H9 (cell line): Measurements from ENCODE around the gene ACTC1. TPM values are rescaled to one million over a fixed set of nuclear protein-coding genes. Genes with fewer than 3 reads are reported as not detected.

Experiments used
- DNase-seq: peaks from one replicate; pipeline ENCODE4 v3.0.0-alpha.2; 2017
- H2AFZ ChIP-seq: one replicate; pipeline ENCODE4 v1.6.1; 2013; ENCODE audit warnings: mild to moderate bottlenecking, low read length, control low read depth, moderate library complexity
- H2AK5ac ChIP-seq: 2 replicates; pipeline ENCODE4 v1.6.1; 2013; ENCODE audit warnings: low read length, control low read depth, mixed read lengths; ENCODE audit not compliant: insufficient read length
- H2BK120ac ChIP-seq: one replicate; pipeline ENCODE4 v1.6.1; 2013; ENCODE audit warnings: low read depth, mild to moderate bottlenecking, low read length, control low read depth, inconsistent platforms; ENCODE audit not compliant: poor library complexity, severe bottlenecking
- H2BK12ac ChIP-seq: 2 replicates; pipeline ENCODE4 v1.6.1; 2013; ENCODE audit warnings: low read length, control low read depth, mixed read lengths, low read depth; ENCODE audit not compliant: insufficient read length
- H2BK15ac ChIP-seq: 2 replicates; pipeline ENCODE4 v1.6.1; 2013; ENCODE audit warnings: low read depth, low read length, control low read depth
- H2BK20ac ChIP-seq: one replicate; pipeline ENCODE4 v1.6.1; 2013; ENCODE audit warnings: low read depth, mild to moderate bottlenecking, low read length, control low read depth, inconsistent platforms; ENCODE audit not compliant: poor library complexity, severe bottlenecking
- H2BK5ac ChIP-seq: 2 replicates; pipeline ENCODE4 v1.6.1; 2013; ENCODE audit warnings: low read length, control low read depth, mixed read lengths; ENCODE audit not compliant: insufficient read length
- H3K14ac ChIP-seq: 2 replicates; pipeline ENCODE4 v1.6.1; 2013; ENCODE audit warnings: low read length, control low read depth; ENCODE audit not compliant: insufficient read depth
- H3K18ac ChIP-seq: 2 replicates; pipeline ENCODE4 v1.6.1; 2013; ENCODE audit warnings: low read depth, mild to moderate bottlenecking, mixed read lengths, low read length, control low read depth; ENCODE audit not compliant: insufficient read length
- H3K23ac ChIP-seq: 2 replicates; pipeline ENCODE4 v1.6.1; 2013; ENCODE audit warnings: low read length, control low read depth, mixed read lengths, low read depth; ENCODE audit not compliant: insufficient read length
- H3K23me2 ChIP-seq: 2 replicates; pipeline ENCODE4 v1.6.1; 2013; ENCODE audit warnings: low read depth, mild to moderate bottlenecking, mixed read lengths, low read length, control low read depth; ENCODE audit not compliant: insufficient read length, poor library complexity, severe bottlenecking
- H3K27ac ChIP-seq: 2 replicates; pipeline ENCODE4 v1.5.1; 2013; ENCODE audit warnings: low read length, control low read depth, mixed read lengths, low read depth; ENCODE audit not compliant: insufficient read length
- H3K27me3 ChIP-seq: 2 replicates; pipeline ENCODE4 v1.6.1; 2013; ENCODE audit warnings: low read length, control low read depth, inconsistent platforms; ENCODE audit not compliant: insufficient read depth
- H3K4ac ChIP-seq: 2 replicates; pipeline ENCODE4 v1.6.1; 2013; ENCODE audit warnings: low read depth, mild to moderate bottlenecking, control low read depth, inconsistent platforms, low read length, moderate library complexity
- H3K4me1 ChIP-seq: 2 replicates; pipeline ENCODE4 v1.6.1; 2013; ENCODE audit warnings: low read length, control low read depth, inconsistent platforms; ENCODE audit not compliant: insufficient read depth
- H3K4me2 ChIP-seq: 2 replicates; pipeline ENCODE4 v1.6.1; 2013; ENCODE audit warnings: low read length, control low read depth, mixed read lengths; ENCODE audit not compliant: insufficient read length, insufficient read depth
- H3K56ac ChIP-seq: 2 replicates; pipeline ENCODE4 v1.6.1; 2013; ENCODE audit warnings: low read depth, mild to moderate bottlenecking, mixed read lengths, low read length, control low read depth; ENCODE audit not compliant: insufficient read length
- H3K79me1 ChIP-seq: 2 replicates; pipeline ENCODE4 v1.6.1; 2013; ENCODE audit warnings: low read depth, mild to moderate bottlenecking, moderate library complexity, low read length, control low read depth, inconsistent platforms; ENCODE audit not compliant: insufficient read depth, poor library complexity, severe bottlenecking
- H3K79me2 ChIP-seq: 2 replicates; pipeline ENCODE4 v1.6.1; 2013; ENCODE audit warnings: low read length, control low read depth, inconsistent platforms; ENCODE audit not compliant: insufficient read depth
- H3K9ac ChIP-seq: 2 replicates; pipeline ENCODE4 v1.6.1; 2013; ENCODE audit warnings: low read length, control low read depth, mixed read lengths; ENCODE audit not compliant: insufficient read length; ENCODE audit errors: extremely low read depth
- H3K9me3 ChIP-seq: one replicate; pipeline ENCODE4 v1.6.1; 2013; ENCODE audit warnings: low read depth, low read length, inconsistent platforms; ENCODE audit not compliant: control insufficient read depth
- H3T11ph ChIP-seq: one replicate; pipeline ENCODE4 v1.6.1; 2013; ENCODE audit warnings: mild to moderate bottlenecking, low read length, control low read depth, inconsistent platforms
- H4K20me1 ChIP-seq: one replicate; pipeline ENCODE4 v1.6.1; 2013; ENCODE audit not compliant: control insufficient read depth, insufficient read length, insufficient read depth
- H4K5ac ChIP-seq: 2 replicates; pipeline ENCODE4 v1.6.1; 2013; ENCODE audit warnings: low read depth, mild to moderate bottlenecking, mixed read lengths, low read length, control low read depth; ENCODE audit not compliant: insufficient read length
- H4K8ac ChIP-seq: replicated peaks from 2 replicates; pipeline ENCODE4 v1.6.1; 2013; ENCODE audit warnings: low read length, control low read depth, mixed read lengths, low read depth; ENCODE audit not compliant: insufficient read length
- H4K91ac ChIP-seq: 2 replicates; pipeline ENCODE4 v1.6.1; 2013; ENCODE audit warnings: low read depth, mild to moderate bottlenecking, moderate library complexity, mixed read lengths, low read length, control low read depth; ENCODE audit not compliant: insufficient read length
- H3K27ac Mint-ChIP-seq, 3 experiments: 2 replicates in 2 of 3; 3 replicates in 1 of 3; pipeline ENCODE4 v1.8.0; 2020 to 2021; ENCODE audit warnings: mixed read lengths in 3 of 3, mild to moderate bottlenecking in 1 of 3, moderate library complexity in 1 of 3
- H3K27me3 Mint-ChIP-seq: 2 replicates; pipeline ENCODE4 v1.8.0; 2021; ENCODE audit warnings: low read depth, mild to moderate bottlenecking, moderate library complexity, mixed read lengths
- H3K36me3 Mint-ChIP-seq, 3 experiments: 2 replicates in 2 of 3; 3 replicates in 1 of 3; pipeline ENCODE4 v1.8.0; 2020 to 2021; ENCODE audit warnings: low read depth in 3 of 3, mixed read lengths in 3 of 3; ENCODE audit not compliant: insufficient read depth in 1 of 3
- H3K4me1 Mint-ChIP-seq, 2 experiments: 2 replicates each; pipeline ENCODE4 v1.8.0; 2020; ENCODE audit warnings: mixed read lengths in 2 of 2
- H3K4me3 Mint-ChIP-seq, 2 experiments: 2 replicates in 1 of 2; 3 replicates in 1 of 2; pipeline ENCODE4 v1.8.0; 2020 to 2021; ENCODE audit warnings: mild to moderate bottlenecking in 2 of 2, mixed read lengths in 2 of 2, moderate library complexity in 1 of 2
- H3K9me3 Mint-ChIP-seq, 2 experiments: 2 replicates in 1 of 2; 3 replicates in 1 of 2; pipeline ENCODE4 v1.8.0; 2020; ENCODE audit warnings: mild to moderate bottlenecking in 2 of 2, mixed read lengths in 2 of 2, moderate library complexity in 1 of 2
- WGBS: extraction: QIAGEN DNeasy Blood & Tissue Kit; methylation state at CpG from one replicate; pipeline ENCODE4 v1.1.7; 2013; ENCODE audit warnings: missing lambda C conversion rate, low lambda C conversion rate, mixed read lengths; ENCODE audit not compliant: insufficient read length; ENCODE audit errors: extremely low coverage; 5-methylcytosine and 5-hydroxymethylcytosine counted together
- total RNA-seq: library from RNA; stranded (reverse); gene quantifications from 2 replicates; pipeline ENCODE4 v1.2.1, GENCODE V29; 2021
- TF ChIP-seq, protein P1 (sequence below): fragments of 200-600 bp; sonication (generic); conservative IDR thresholded peaks from 3 replicates; pipeline ENCODE4 v1.8.0; 2021; ENCODE audit warnings: antibody characterized with exemption, mild to moderate bottlenecking

The ACTC1 gene
- total RNA-seq, 1 experiment from 2014 or later = 52.2 TPM

DNA sequence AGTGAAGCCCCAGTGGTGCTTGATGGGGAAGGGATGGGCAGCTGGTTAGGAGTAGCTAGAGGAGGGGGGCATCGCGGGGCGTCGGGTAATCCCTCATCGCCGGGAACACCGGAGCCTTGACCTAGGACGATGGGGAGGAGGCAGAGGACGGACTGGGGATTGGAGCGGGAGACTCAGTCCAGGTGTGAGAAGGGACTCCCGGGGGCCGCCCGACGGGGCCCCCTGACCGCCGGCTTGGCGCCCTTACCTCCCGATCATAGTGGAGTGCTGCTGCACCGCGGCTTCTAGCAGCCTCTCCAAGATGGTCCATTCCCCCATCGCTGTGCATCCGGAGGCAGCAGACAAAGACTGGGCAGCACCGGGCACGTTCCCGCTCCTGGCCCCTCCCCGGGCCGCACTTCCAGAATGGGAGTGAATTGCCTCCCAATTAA lies 41.2 kb downstream of the ACTC1 start:
- H2AFZ ChIP-seq = no peak overlapping the region
- H3K79me2 ChIP-seq = no peaks in the 10 kb centered on the region
- peaks cover 15% of the 10 kb centered on the region for H3K23me2 ChIP-seq
- H4K5ac ChIP-seq = no peak overlapping the region
- H3K79me1 ChIP-seq = no peaks in the 10 kb centered on the region
- peaks cover 82% of the 10 kb centered on the region for H3K27me3 Mint-ChIP-seq
- DNase-seq = no peak
- no peak overlapping the region for H3K56ac ChIP-seq
- H3K14ac ChIP-seq = no peak overlapping the region
- H2AK5ac ChIP-seq = no peak overlapping the region
- no peak overlapping the region for H2BK20ac ChIP-seq
- H4K91ac ChIP-seq = no peak overlapping the region
- peaks cover 18% of the 10 kb centered on the region; the same call in 1 of the 2 replicates for H3K27me3 ChIP-seq
- H3K4me2 ChIP-seq = peak overlapping the region; percentile 91
- no peaks in the 10 kb centered on the region for H3K9me3 ChIP-seq
- TF ChIP-seq, protein P1, sequence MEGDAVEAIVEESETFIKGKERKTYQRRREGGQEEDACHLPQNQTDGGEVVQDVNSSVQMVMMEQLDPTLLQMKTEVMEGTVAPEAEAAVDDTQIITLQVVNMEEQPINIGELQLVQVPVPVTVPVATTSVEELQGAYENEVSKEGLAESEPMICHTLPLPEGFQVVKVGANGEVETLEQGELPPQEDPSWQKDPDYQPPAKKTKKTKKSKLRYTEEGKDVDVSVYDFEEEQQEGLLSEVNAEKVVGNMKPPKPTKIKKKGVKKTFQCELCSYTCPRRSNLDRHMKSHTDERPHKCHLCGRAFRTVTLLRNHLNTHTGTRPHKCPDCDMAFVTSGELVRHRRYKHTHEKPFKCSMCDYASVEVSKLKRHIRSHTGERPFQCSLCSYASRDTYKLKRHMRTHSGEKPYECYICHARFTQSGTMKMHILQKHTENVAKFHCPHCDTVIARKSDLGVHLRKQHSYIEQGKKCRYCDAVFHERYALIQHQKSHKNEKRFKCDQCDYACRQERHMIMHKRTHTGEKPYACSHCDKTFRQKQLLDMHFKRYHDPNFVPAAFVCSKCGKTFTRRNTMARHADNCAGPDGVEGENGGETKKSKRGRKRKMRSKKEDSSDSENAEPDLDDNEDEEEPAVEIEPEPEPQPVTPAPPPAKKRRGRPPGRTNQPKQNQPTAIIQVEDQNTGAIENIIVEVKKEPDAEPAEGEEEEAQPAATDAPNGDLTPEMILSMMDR = no peak
- no CpG with 5 or more reads among the region's 27 CpGs for WGBS
- peak overlapping the region; percentile 69 to 78 for H3K4me3 Mint-ChIP-seq
- H3K18ac ChIP-seq = no peak overlapping the region
- H2BK15ac ChIP-seq = no peak overlapping the region
- no peak overlapping the region for H3K9ac ChIP-seq
- no peak overlapping the region for H2BK5ac ChIP-seq
- H3K36me3 Mint-ChIP-seq = no peaks in the 10 kb centered on the region
- H3K4me1 ChIP-seq = 0 out of 2 replicates have a peak, but pooled peaks cover 4% of the 10 kb centered on the region
- H3K9me3 Mint-ChIP-seq = no peaks in the 10 kb centered on the region
- no peak overlapping the region; a peak in 1 of 7 replicates for H3K27ac Mint-ChIP-seq
- H4K20me1 ChIP-seq = no peaks in the 10 kb centered on the region
- no peak overlapping the region for H4K8ac ChIP-seq
- H3K27ac ChIP-seq = no peak overlapping the region
- no peak overlapping the region for H2BK12ac ChIP-seq
- no peak overlapping the region for H3T11ph ChIP-seq
- no peak overlapping the region for H3K4ac ChIP-seq
- H3K4me1 Mint-ChIP-seq = peaks cover 12 to 21% of the 10 kb centered on the region in 2 experiments
- no peak overlapping the region for H2BK120ac ChIP-seq
- H3K23ac ChIP-seq = no peak overlapping the region
